Mononuclear cell (primary cell): Measurements from ENCODE around the gene LRRC1. TPM values are rescaled to one million over a fixed set of nuclear protein-coding genes. Genes with fewer than 3 reads are reported as not detected.

ENCODE experiments used
- H3K27me3 ChIP-seq: 2 replicates; pipeline ENCODE4 v1.6.0; 2011; ENCODE audit warnings: low read length, control low read depth; ENCODE audit not compliant: insufficient read depth
- H3K4me1 ChIP-seq: 2 replicates; pipeline ENCODE4 v1.5.1; 2011; ENCODE audit warnings: mild to moderate bottlenecking, low read length, control low read depth; ENCODE audit not compliant: insufficient read depth
- H3K4me3 ChIP-seq: 2 replicates; pipeline ENCODE4 v1.5.1; 2011; ENCODE audit warnings: mild to moderate bottlenecking, low read length, moderate library complexity
- H3K9me3 ChIP-seq: 2 replicates; pipeline ENCODE4 v1.5.1; 2011; ENCODE audit warnings: low read depth, mild to moderate bottlenecking, control low read depth, low read length
- total RNA-seq: library from RNA; depleted of rRNA; stranded (reverse); fragments of >200 nt; gene quantifications from one replicate; pipeline ENCODE4 v1.2.3, GENCODE V29; 2012

LRRC1 gene
- total RNA-seq, 1 donor = 0.73 TPM

DNA sequence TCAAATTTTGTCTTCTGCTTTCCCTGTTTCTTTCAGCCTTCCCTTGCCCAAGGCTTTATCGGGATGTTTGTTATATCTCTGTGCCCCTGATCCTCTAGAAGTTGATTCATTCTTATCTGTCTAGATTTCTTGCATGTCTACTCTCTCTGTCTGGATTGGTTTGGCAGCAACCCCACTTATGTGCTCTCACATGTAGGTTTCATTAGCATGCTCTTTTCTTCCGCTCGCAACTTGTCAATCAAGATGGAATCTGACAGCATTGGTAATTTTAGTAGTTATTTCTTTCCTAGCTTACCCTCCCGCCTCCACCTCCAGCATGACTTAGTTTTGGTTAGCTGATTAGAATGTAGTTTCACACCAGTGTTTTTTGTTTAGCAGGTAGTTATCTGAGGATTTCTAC lies 39.3 kb downstream of the LRRC1 start:
- Histone ChIP-seq H3K27me3 (no peaks in the 10 kb centered on the region), H3K4me1 (no peaks in the 10 kb centered on the region), H3K4me3 (no peak overlapping the region), H3K9me3 (no peaks in the 10 kb centered on the region)

GRCh38 chr6:53837865-53838769 lies 43.3 kb downstream of the LRRC1 start:
- H3K27me3 ChIP-seq = no peaks in the 10 kb centered on the region
- H3K4me1 ChIP-seq = no peaks in the 10 kb centered on the region
- no peaks in the 10 kb centered on the region for H3K9me3 ChIP-seq
- no peak overlapping the region for H3K4me3 ChIP-seq

GRCh38 chr6:53840027-53840426 lies 45.2 kb downstream of the LRRC1 start:
- Histone ChIP-seq H3K9me3 (no peaks in the 10 kb centered on the region), H3K4me3 (no peak overlapping the region), H3K4me1 (no peaks in the 10 kb centered on the region), H3K27me3 (no peaks in the 10 kb centered on the region)

GRCh38 chr6:53845280-53846195 lies 50.7 kb downstream of the LRRC1 start:
- H3K4me1 ChIP-seq = no peaks in the 10 kb centered on the region
- no peaks in the 10 kb centered on the region for H3K27me3 ChIP-seq
- H3K4me3 ChIP-seq = no peak overlapping the region

GRCh38 chr6:53846250-53846649 lies 51.4 kb downstream of the LRRC1 start:
- H3K4me1 ChIP-seq = no peaks in the 10 kb centered on the region
- no peaks in the 10 kb centered on the region for H3K27me3 ChIP-seq
- no peaks in the 10 kb centered on the region for H3K9me3 ChIP-seq
- no peak overlapping the region for H3K4me3 ChIP-seq

More at GRCh38 chr6:53845280-53846195, 50.7 kb downstream of the LRRC1 start:
- H3K9me3 ChIP-seq = no peaks in the 10 kb centered on the region

DNA sequence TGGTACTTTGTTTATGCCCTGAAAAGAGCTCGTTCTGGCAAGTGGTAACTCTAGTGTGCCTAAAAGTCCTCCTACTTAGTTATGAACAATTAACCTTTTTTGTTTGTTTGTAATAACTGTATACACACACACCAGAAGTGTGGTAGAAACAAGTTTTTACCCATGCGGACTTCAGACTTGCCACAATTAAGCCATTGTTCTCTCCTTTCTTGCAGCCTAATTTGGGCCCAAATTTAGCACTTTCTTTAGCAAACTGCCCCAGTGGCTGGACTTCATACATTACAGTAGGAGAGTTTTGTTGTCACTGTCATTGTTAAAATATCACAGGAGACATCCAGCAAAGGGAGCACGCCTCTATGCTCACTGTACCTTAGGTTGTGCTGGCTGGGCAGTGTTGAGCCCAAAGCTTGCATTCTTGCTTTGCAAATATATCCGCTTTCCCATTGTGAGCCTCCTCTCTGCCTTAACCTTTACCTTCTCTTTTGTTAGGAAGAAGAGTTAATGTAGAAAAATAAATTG lies 53.0 kb downstream of the LRRC1 start:
- Histone ChIP-seq H3K27me3 (no peaks in the 10 kb centered on the region), H3K4me1 (no peaks in the 10 kb centered on the region), H3K9me3 (no peaks in the 10 kb centered on the region), H3K4me3 (no peak overlapping the region)

DNA sequence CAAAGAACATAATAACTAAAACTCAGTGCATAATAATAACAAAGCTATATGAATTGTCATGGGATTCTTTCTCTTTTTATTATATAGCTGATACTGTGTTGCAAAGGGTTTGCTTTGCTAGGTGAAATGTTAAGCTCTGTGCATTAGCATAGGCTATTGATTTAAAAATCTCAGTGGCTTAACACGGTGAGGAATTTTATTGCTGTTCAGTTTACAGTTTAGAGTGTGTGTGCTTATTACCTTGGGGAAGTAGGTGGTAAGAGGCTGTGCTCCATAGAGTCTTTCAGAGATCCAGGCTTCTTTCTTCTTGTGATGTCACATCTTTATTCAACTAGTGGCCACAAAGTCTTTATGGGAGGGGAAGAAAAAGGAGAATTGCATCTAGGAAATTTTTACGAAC lies 55.7 kb downstream of the LRRC1 start:
- H3K4me1 ChIP-seq = no peaks in the 10 kb centered on the region
- no peaks in the 10 kb centered on the region for H3K9me3 ChIP-seq
- H3K4me3 ChIP-seq = no peak overlapping the region
- no peaks in the 10 kb centered on the region for H3K27me3 ChIP-seq

DNA sequence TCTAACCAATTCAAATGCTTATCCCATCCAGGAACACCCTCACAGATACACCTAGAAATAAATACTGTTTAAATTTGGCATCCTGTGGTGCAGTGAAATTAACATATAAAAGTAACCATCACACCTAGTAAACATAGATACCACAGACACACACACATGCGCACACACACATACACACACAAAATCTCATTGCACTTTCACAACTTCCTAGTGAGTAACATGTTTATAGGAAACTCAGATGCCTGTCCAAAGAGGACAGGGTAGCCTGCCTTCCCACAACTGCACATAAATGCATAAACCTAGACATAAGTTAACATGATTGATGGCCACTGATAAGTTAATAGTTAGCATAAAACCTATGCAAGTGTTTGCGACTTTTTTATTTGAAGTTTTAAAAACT lies 56.8 kb downstream of the LRRC1 start:
- Histone ChIP-seq H3K9me3 (no peaks in the 10 kb centered on the region), H3K4me3 (no peak overlapping the region), H3K4me1 (no peaks in the 10 kb centered on the region), H3K27me3 (no peaks in the 10 kb centered on the region)

- Histone ChIP-seq H3K4me3 (no peak overlapping the region), H3K9me3 (no peaks in the 10 kb centered on the region), H3K27me3 (no peaks in the 10 kb centered on the region), H3K4me1 (no peaks in the 10 kb centered on the region)
Observed at GRCh38 chr6:53852805-53853204, 58.0 kb downstream of the LRRC1 start.

GRCh38 chr6:53854843-53855567 lies 60.2 kb downstream of the LRRC1 start:
- H3K4me3 ChIP-seq = no peak overlapping the region
- no peaks in the 10 kb centered on the region for H3K27me3 ChIP-seq
- H3K9me3 ChIP-seq = no peaks in the 10 kb centered on the region
- H3K4me1 ChIP-seq = no peaks in the 10 kb centered on the region

- no peaks in the 10 kb centered on the region for H3K4me1 ChIP-seq
- H3K4me3 ChIP-seq = no peak overlapping the region
- H3K27me3 ChIP-seq = no peaks in the 10 kb centered on the region
- H3K9me3 ChIP-seq = no peaks in the 10 kb centered on the region
Observed at GRCh38 chr6:53855940-53856339, 61.1 kb downstream of the LRRC1 start.

- H3K27me3 ChIP-seq = no peaks in the 10 kb centered on the region
Observed at GRCh38 chr6:53857318-53858094, 62.7 kb downstream of the LRRC1 start.

DNA sequence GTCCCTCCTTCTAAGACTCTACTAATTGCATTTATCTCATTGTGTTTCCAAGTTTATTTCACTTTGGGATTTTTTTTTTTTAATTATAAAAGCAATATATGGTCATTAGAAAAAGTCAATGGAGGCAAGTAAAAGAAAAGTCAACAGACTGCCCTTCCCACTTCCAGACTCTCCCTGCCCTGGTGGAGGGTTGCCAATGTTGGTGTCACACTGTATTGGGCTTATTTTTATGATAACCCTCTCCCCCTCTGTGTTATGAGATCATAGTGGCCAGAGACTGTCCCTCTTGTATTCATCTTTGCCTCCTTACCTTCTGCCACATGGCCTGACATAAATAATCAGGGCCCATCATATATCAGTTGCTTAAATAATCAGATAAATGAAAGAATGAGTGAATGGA lies 63.4 kb downstream of the LRRC1 start:
- Histone ChIP-seq H3K4me1 (no peaks in the 10 kb centered on the region), H3K9me3 (no peaks in the 10 kb centered on the region), H3K27me3 (no peaks in the 10 kb centered on the region), H3K4me3 (no peak overlapping the region)

More at GRCh38 chr6:53857318-53858094, 62.7 kb downstream of the LRRC1 start:
- Histone ChIP-seq H3K9me3 (no peaks in the 10 kb centered on the region), H3K4me3 (no peak overlapping the region), H3K4me1 (no peaks in the 10 kb centered on the region)

- Histone ChIP-seq H3K27me3 (no peaks in the 10 kb centered on the region), H3K4me3 (no peak overlapping the region), H3K9me3 (no peaks in the 10 kb centered on the region), H3K4me1 (no peaks in the 10 kb centered on the region)
Observed at GRCh38 chr6:53858913-53859312, 64.1 kb downstream of the LRRC1 start.
